ENCODE results near the gene TOR4A. TPM values are rescaled to one million over a fixed set of nuclear protein-coding genes. Genes with fewer than 3 reads are reported as not detected.

TOR4A gene
- total and polyA plus RNA-seq, 9 of the 15 experiments (the other 6 are each of a cell fraction or from before 2014, with no cell fraction given): 3.9 to 49.2 (median 8.8) TPM

DNA sequence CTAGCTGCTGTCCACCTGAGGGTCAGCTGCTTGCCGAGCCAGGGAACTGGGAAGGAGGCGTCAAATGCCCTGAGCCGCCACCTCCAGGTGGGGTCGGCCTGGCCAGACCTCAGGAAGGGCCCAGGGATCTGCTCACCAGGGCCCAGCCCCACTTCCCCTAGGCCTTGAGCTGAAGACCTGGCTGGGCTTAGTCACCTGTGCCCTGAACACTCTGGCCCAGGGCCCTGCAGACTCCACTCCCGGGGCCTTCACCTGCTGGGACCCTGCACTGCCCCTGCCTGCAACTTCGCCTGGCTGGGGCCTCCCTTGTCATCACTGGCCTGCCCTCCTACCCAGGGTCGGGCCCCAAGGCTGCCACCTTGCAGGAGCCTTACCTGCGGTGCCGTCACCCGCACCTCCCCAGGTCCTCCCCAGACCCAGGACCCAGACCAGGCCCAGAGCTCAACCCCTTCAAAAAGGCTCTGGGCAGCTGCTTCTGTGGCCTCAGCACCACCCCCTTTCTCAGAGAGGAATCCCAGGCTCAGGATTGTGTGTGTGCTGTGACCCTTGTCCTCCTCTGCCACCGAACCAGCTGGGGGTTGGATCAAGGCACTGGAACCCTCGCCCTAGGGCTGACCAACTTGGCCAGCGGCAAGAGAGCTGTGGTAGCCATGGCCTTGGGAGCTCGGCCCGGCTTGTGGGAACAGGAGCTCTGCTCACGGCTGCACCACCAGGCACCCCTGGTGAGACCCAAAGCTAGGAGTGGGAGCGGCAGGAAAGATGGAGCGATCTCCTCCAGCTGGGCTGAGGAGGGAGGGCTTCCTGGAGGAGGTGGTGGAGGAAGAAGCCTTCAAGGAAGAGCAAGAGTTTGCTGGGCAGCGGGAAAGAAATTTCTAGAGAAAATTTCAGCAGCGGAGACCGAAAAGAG, 23.6 kb upstream of the TOR4A start (continued):
- TF ChIP-seq EWSR1 (IDR thresholded peaks at IDR 0.05; ENCODE audit: borderline replicate concordance, low read depth, partially characterized antibody) (no peak), BRD9 (IDR thresholded peaks at IDR 0.05; ENCODE audit: low read depth, partially characterized antibody) (no peak), ZNF436 (CRISPR knock-in tag; IDR thresholded peaks at IDR 0.05) (peak; percentile 95), ZNF274 (IDR thresholded peaks at IDR 0.05; ENCODE audit: borderline replicate concordance, low read depth, low read length) (no peak), HNRNPUL1 (IDR thresholded peaks at IDR 0.05; ENCODE audit: low read length) (no peak), CREB1 (IDR thresholded peaks at IDR 0.05) (no peak), CREB1 (CRISPR knock-in tag; IDR thresholded peaks at IDR 0.05) (0 out of 2 replicates have a peak, but pooled peaks have one; percentile 17), SMARCA5 (IDR thresholded peaks at IDR 0.05) (peak; percentile 79; the same call in 1 of the 2 replicates), BCOR (IDR thresholded peaks at IDR 0.05) (peak; percentile 93), HDAC6 (IDR thresholded peaks at IDR 0.05; ENCODE audit: low read depth, low read length) (no peak), ZBTB5 (IDR thresholded peaks at IDR 0.05) (no peak), ZC3H11A (IDR thresholded peaks at IDR 0.05; ENCODE audit: low read depth, low read length) (no peak), RAD51 (IDR thresholded peaks at IDR 0.05; ENCODE audit: borderline replicate concordance, low read depth) (no peak), RBM22 (IDR thresholded peaks at IDR 0.05; ENCODE audit: low read depth, low read length, poor library complexity, severe bottlenecking) (no peak), ZBTB34 (CRISPR knock-in tag; IDR thresholded peaks at IDR 0.05) (no peak), RBM14 (IDR thresholded peaks at IDR 0.05; ENCODE audit: borderline replicate concordance, insufficient read depth, low read depth, low read length) (no peak), LARP7 (IDR thresholded peaks at IDR 0.05) (no peak)
